ENCODE measurements around the gene TMEM185B.
"Not testable (repeated sequence)": the region's sequence is repeated elsewhere in the genome, so short reads cannot be mapped to it uniquely, and the experiment has no call there.

The TMEM185B gene

GRCh38 chr2:120204945-120205670, 18.1 kb downstream of the TMEM185B start:
- no peak for DNase-seq

DNA sequence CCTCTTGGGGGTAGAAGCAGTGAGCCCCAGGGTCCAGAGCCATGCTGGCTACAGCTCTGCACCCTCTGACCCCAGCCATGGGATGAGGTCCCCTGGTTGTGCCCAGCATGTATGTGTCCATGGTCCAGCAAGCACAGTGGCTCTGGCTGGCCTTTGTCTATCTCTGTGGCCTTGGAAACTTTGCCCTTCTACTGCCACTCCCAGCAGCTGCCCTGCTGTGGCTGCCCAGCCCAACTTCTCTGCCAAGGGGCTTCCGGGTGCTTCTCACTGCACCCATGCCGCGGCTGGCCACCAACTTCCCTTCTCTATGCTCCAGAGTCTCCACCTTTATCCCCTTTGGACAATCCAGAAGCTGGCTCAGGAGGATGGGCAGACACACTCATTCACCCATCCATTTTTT, 18.8 kb downstream of the TMEM185B start:
- no peak for DNase-seq

- DNase-seq, result no peak
Measured at GRCh38 chr2:120204022-120204405, 19.2 kb downstream of the TMEM185B start.

GRCh38 chr2:120203251-120204021, 19.8 kb downstream of the TMEM185B start:
- DNase-seq, result no peak

DNA sequence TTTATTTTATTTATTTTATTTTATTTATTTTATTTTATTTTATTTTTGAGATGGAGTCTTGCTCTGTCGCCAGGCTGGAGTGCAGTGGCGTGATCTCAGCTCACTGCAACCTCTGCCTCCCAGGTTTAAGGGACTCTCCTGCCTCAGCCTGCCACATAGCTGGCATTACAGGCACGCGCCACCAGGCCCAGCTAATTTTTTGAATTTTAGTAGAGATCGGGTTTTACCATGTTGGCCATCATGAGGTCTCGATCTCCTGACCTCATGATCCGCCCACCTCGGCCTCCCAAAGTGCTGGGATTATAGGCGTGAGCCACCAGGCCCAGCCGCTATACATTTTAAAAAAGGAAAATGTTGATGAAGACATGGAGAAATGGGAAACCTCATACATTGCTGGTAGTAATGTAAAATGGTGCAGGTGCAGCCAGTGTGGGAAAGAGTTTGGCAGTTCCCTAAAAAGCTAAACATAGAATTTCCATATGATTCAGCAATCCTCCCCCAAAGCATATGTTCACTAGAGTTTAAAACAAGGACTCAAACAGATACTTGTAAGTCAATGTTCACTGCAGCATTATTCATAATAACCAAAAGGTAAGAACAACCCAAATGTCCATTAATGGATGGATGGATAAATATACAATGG, 23.3 kb downstream of the TMEM185B start:
- not testable (repeated sequence) for DNase-seq

DNA sequence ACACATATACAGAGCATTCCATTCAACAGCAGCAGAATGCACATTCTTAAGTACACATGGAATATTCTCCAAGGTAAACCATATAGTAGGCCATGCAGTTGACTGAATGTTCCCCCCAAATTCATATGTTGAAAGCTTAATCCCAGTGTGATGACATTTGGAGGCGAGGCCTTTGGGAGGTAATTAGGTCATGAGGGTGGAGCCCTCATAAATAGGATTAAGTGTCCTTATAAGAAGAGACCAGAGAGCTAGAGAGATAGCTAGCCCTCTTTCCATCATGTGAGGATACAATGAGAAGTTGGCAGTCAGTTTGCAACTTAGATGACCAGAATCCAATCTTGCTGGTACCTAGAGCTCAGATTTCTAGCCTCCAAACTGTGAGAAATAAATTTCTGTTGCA, 27.6 kb downstream of the TMEM185B start:
- no peak for DNase-seq

DNA sequence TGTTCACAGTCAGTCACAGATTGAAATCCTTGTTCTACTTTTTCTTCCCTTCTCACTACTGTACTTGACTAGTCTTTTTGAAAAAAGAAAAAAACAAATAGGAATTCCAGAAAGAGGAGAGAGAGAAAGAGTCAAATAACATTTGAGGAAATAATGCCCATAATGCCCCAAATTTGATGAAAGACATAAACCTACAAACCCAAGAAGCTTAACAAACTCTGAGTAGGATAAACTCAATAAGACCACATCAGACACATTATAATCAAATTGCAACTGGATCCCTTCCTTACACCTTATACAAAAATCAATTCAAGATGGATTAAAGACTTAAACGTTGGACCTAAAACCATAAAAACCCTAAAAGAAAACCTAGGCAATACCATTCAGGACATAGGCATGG, 30.9 kb downstream of the TMEM185B start:
- no peak for DNase-seq

GRCh38 chr2:120189189-120189588, 34.0 kb downstream of the TMEM185B start:
- no peak for DNase-seq

- DNase-seq, result no peak
Measured at GRCh38 chr2:120182019-120182560, 41.1 kb downstream of the TMEM185B start.

DNA sequence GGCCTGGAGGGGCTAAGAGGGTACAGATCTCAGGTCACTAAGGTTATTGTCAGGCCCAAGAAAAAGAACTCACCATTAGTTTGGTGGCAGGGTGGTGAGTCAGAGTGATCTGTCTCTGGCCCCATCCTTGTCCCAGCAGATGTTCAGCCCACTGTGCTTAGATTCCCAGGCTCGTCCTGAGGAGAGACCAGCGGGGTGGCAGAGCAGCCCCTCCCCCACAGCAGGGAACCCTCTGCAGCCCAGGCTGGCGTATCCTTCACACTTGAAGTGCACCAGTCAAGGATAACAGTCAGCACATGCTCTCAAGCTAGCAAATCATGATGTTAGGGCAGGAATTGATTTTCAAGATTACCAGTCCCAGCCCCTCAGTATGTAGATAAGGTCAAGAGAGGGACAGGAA, 43.1 kb downstream of the TMEM185B start:
- no peak for DNase-seq

DNA sequence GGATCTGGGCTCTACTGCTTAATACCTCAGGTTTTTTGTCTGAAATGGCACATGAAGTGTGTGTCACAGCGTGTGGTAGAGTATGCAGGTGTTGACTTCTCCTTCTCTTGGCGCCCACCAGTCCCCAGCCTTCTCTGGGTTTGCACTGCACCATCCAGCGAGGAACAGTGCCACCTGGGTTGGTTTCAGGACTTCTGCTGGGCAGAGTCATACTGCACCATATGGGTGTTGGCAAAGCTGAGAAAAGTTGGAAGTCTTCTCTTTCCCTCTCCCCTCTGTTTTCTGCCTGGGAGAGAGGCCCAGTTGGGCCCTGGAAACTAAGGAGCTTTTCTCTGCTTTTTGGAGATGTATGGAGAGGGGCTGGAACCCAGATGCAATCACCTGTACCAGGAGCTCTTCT, 43.8 kb downstream of the TMEM185B start:
- no peak for DNase-seq

DNA sequence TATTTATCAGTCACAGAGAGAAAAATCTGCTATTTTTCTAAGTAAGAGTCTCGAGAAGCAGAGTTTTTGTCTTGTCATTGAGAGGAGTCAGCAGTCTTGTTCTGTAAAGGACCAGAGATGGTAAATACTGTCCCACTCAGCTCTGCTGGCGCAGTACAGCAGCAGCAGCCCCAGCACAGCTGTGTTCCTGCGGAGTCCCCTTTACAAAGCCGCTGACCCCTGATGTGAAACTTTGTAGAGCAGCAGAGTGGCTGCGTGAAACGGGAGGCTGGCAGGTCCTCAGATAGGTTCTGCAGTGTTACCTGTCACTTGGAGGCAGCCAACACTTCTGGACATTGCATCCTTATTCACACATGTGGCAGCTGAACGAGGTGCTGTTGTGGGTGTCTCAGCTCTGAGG, 45.2 kb downstream of the TMEM185B start:
- no peak for DNase-seq

DNA sequence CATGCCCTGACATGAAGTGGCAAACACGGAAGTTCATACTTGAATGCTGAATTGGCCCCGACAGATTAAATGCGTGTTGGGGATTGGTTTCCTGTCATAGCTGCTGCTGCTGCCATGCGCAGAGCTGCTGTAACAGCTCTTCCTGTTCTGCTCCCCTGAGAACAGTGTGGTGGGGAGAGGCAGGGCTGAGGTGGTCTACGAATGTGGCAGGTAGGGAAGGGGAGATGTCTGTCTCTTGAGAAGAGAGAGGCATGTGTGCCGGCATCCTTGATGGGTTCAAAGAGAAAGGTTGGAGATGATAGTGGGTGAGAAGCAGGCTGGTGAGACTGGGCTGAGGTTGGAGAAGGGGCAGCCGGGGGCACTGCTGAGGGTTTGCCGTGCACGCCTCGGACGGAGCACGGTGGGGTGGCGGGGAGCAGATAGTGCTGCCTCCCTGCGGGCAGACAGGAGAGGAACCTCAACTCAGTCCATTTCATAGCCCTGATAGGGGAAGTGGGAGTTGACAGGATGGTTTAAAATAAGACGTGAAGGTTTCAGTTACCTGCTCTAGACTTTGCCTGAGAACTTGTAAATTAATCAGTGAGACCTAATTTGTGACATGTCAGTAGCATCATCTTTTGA, 46.1 kb downstream of the TMEM185B start:
- peak; percentile 78 for DNase-seq

GRCh38 chr2:120176526-120176925, 46.7 kb downstream of the TMEM185B start:
- no peak for DNase-seq

GRCh38 chr2:120174963-120175581, 48.1 kb downstream of the TMEM185B start:
- no peak for DNase-seq
